Breast epithelium (tissue), 4 donors: ENCODE results near the gene NUAK1. TPM values are rescaled to one million over a fixed set of nuclear protein-coding genes. Genes with fewer than 3 reads are reported as not detected.

Experiments used
- DNase-seq, 2 donors: peaks; one replicate each; pipeline ENCODE4 v3.0.0-alpha.2; 2019; ENCODE audit warnings: low spot score in 2 of 2
- H3K27ac ChIP-seq, 2 donors: fragments of 200-600 bp; sonication (generic) in 1 of 2; one replicate each; pipeline ENCODE4 v1.5.1; 2016 to 2019; ENCODE audit warnings: mild to moderate bottlenecking in 1 of 2
- H3K27me3 ChIP-seq, 2 donors: fragments of 200-600 bp; sonication (generic) in 1 of 2; one replicate each; pipeline versions ENCODE4 v1.5.1 to v1.6.0; 2017 to 2019; ENCODE audit warnings: control low read depth in 1 of 2, mild to moderate bottlenecking in 1 of 2
- H3K36me3 ChIP-seq: fragments of 200-600 bp; one replicate; pipeline ENCODE4 v1.5.1; 2019
- H3K4me1 ChIP-seq, 2 donors: fragments of 200-600 bp; sonication (generic); one replicate each; pipeline ENCODE4 v1.5.1; 2016 to 2019; ENCODE audit warnings: control low read depth in 1 of 2
- H3K4me3 ChIP-seq, 3 donors: fragments of 200-600 bp; sonication (generic); 1 replicate in 2 of 3; 2 replicates in 1 of 3; pipeline ENCODE4 v1.5.1; 2016 to 2019; ENCODE audit warnings: mild to moderate bottlenecking in 3 of 3, moderate library complexity in 2 of 3
- H3K9me3 ChIP-seq, 2 donors: fragments of 200-600 bp; sonication (generic) in 1 of 2; one replicate each; pipeline ENCODE4 v1.5.1; 2016 to 2019; ENCODE audit warnings: control low read depth in 1 of 2
- CTCF ChIP-seq, 3 donors: fragments of 450-650 bp; IDR thresholded peaks; one replicate each; pipeline ENCODE4 v1.5.1; 2016 to 2017; ENCODE audit warnings: antibody characterized with exemption in 3 of 3, mild to moderate bottlenecking in 3 of 3, moderate library complexity in 3 of 3
- POLR2A ChIP-seq: fragments of 450-650 bp; IDR thresholded peaks from one replicate; pipeline ENCODE4 v1.6.1; 2016; ENCODE audit warnings: antibody characterized with exemption, mild to moderate bottlenecking, moderate library complexity
- POLR2AphosphoS5 ChIP-seq, 3 donors: sonication (generic); formaldehyde crosslinking; IDR thresholded peaks; one replicate each; pipeline ENCODE4 v1.6.1; 2017; ENCODE audit warnings: antibody characterized with exemption in 3 of 3
- intact Hi-C: fragments of 100-400 bp; cut with DNase I; formaldehyde crosslinking; loops from one replicate; pipeline ENCODE4 v1.15.1; 2023; ENCODE audit warnings: low total_unique reads
- total RNA-seq, 3 donors: library from RNA; depleted of rRNA; stranded (reverse); fragments of >200 nt; gene quantifications; one replicate each; pipeline ENCODE4 v1.1.0, GENCODE V29; 2016

NUAK1 gene
- total RNA-seq, 3 donors from 2014 or later, result 6.0 to 20.2 (median 13.1) TPM

- intact Hi-C loops, result no loop called here
- no peaks in the 10 kb centered on the region for H3K9me3 ChIP-seq
- peak overlapping the region in 1 of 2 donors; percentile 27 for H3K27ac ChIP-seq
- H3K36me3 ChIP-seq, result no peaks in the 10 kb centered on the region
- H3K4me3 ChIP-seq, result no peak overlapping the region
- H3K27me3 ChIP-seq, result no peaks in the 10 kb centered on the region
- no peak for DNase-seq
- no peaks in the 10 kb centered on the region for H3K4me1 ChIP-seq
- no peak for TF ChIP-seq CTCF (IDR thresholded peaks at IDR 0.05)
- TF ChIP-seq POLR2AphosphoS5 (IDR thresholded peaks at IDR 0.05), result peak in 1 of 3 donors; percentile 57
These were observed 15.1 kb downstream of the NUAK1 start for GRCh38 chr12:106123551-106124081.

- Histone ChIP-seq H3K9me3 (no peaks in the 10 kb centered on the region), H3K27ac (peak overlapping the region in 1 of 2 donors; percentile 72), H3K36me3 (no peaks in the 10 kb centered on the region), H3K27me3 (no peaks in the 10 kb centered on the region), H3K4me1 (no peaks in the 10 kb centered on the region), H3K4me3 (no peak overlapping the region)
- TF ChIP-seq POLR2AphosphoS5 (IDR thresholded peaks at IDR 0.05) (no peak), POLR2A (no peak), CTCF (IDR thresholded peaks at IDR 0.05) (no peak)
- intact Hi-C loops, result no loop called here
- no peak for DNase-seq
These were observed 15.6 kb downstream of the NUAK1 start for GRCh38 chr12:106123110-106123509.

GRCh38 chr12:106122004-106122403 is 16.8 kb downstream of the NUAK1 start:
- H3K27me3 ChIP-seq, result no peaks in the 10 kb centered on the region
- intact Hi-C loops, result no loop called here
- H3K4me3 ChIP-seq, result no peak overlapping the region
- no peak for TF ChIP-seq POLR2AphosphoS5 (IDR thresholded peaks at IDR 0.05)
- TF ChIP-seq POLR2A, result no peak
- TF ChIP-seq CTCF (IDR thresholded peaks at IDR 0.05), result no peak
- no peaks in the 10 kb centered on the region for H3K9me3 ChIP-seq
- no peaks in the 10 kb centered on the region for H3K4me1 ChIP-seq
- DNase-seq, result no peak
- peak overlapping the region in 1 of 2 donors; percentile 72 for H3K27ac ChIP-seq
- no peaks in the 10 kb centered on the region for H3K36me3 ChIP-seq

GRCh38 chr12:106120519-106121105 is 18.1 kb downstream of the NUAK1 start:
- DNase-seq, result no peak
- intact Hi-C loops, result no loop called here
- H3K4me1 ChIP-seq, result no peaks in the 10 kb centered on the region
- H3K36me3 ChIP-seq, result no peaks in the 10 kb centered on the region
- no peak overlapping the region for H3K4me3 ChIP-seq
- no peaks in the 10 kb centered on the region for H3K27me3 ChIP-seq
- TF ChIP-seq CTCF (IDR thresholded peaks at IDR 0.05) (no peak), POLR2AphosphoS5 (IDR thresholded peaks at IDR 0.05) (peak in 2 of 3 donors; percentile 81 to 91)
- H3K27ac ChIP-seq, result peak overlapping the region; percentile 52 to 72
- H3K9me3 ChIP-seq, result no peaks in the 10 kb centered on the region

GRCh38 chr12:106119301-106119700 is 19.5 kb downstream of the NUAK1 start:
- intact Hi-C loops, result no loop called here
- DNase-seq, result no peak
- peak overlapping the region in 1 of 2 donors; percentile 68 for H3K27ac ChIP-seq
- peaks cover 0 to 3% of the 10 kb centered on the region in 2 donors for H3K4me1 ChIP-seq
- H3K36me3 ChIP-seq, result no peaks in the 10 kb centered on the region
- no peak for TF ChIP-seq CTCF (IDR thresholded peaks at IDR 0.05)
- TF ChIP-seq POLR2AphosphoS5 (IDR thresholded peaks at IDR 0.05), result no peak
- TF ChIP-seq POLR2A, result no peak
- H3K9me3 ChIP-seq, result no peaks in the 10 kb centered on the region
- H3K27me3 ChIP-seq, result no peaks in the 10 kb centered on the region
- H3K4me3 ChIP-seq, result no peak overlapping the region
